NCI-H1105 (cell line): Measurements from ENCODE around the gene TPMT.
A peak's percentile ranks its signal among the peaks of the same experiment; 100 is the strongest.
"Not testable (repeated sequence)": the region's sequence is repeated elsewhere in the genome, so short reads cannot be mapped to it uniquely, and the experiment has no call there.

Source experiments
- DNase-seq: peaks from one replicate; lab custom pipeline; 2025; lab: John Stamatoyannopoulos, UW

The TPMT gene

DNA sequence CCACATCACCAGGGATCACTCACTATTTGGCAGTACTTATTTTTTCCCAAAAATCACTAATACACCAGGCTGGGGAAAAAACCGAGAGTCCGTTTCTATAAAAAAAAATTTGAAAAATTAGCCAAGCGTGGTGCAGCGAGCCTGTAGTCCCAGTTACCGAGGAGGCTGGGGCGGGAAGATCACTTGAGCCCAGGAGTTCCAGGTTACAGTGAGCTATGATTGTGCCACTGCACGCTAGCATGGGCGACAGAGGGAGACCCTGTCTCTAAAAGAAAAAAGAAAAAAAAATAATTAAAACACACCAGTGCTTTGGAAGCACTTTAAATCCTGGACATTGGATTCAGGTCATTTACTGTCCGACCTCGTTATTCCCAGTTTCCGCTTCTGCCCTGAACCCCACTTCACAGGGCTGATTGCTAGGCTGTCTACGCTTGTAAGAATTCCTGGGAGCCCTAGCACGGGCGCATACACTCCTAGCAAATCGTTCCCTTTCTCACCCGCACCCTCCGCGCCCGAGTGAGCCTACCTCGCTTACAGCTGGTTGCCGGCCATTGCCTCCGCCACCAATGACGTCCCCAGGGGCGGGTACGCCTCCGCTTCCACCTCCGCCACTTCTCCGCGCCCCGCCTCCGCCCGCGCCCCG, at the start of gene TPMT:
TPMT (minus strand) TSS at position 571 of the 643 bp plus-strand sequence. CDS start 5,950 bp downstream, outside the sequence.
- DNase-seq: peak; percentile 99

DNA sequence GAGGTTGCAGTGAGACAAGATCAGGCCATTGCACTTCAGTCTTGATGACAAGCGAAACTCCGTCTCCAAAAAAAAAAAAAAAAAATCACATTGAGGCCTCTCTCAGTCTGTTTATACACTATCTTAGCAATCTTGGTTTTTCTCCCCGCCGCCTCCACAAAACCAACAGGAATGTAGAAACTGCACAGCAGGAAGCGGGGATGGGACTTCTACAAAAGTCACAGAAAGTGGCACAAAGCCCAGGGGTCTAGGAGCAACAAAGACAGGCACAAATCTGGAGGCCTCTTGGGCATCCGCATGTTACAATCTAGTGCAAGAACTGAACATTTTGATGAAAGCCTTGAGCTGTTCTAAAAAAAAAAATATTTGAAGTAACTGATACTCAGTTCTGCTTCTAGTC, 48.9 kb upstream of the TPMT start:
- no peak for DNase-seq

DNA sequence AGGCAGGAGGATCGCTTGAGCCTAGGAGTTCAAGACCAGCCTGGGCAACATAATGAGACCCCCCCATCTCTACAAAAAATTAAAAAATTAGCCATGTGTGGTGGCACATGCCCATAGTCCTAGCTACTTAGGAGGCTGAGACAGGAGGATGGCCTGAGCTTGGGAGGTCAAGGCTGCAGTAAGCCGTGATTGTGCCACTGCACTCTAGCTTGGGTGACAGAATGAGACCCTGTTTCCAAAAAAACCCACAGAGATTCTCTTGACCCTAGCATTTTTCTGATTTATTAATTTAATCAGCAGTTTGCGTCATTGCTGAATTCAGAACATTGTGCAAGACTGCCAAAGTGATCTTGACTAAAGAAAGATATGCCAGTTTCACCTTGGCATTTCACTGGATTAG, 37.1 kb upstream of the TPMT start:
- DNase-seq: no peak

DNA sequence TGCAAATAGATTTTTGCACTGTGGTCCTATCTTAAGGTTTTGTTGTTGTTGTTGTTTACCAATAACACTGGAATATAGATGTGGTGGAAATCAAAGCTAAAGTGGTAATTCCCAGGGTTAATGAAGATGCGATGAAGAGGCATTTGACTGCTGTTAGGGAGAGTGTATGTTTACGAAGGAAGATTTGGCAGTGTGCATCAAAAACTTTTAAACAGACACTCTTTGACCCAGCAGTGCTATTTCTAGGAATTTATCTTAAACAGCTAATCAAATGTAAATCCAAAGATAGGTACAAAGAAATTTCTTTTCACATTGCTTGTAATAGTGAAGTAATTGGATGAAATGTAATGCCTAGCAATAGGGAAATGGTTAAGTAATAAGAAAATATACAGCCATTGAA, 34.3 kb upstream of the TPMT start:
- no peak for DNase-seq

DNA sequence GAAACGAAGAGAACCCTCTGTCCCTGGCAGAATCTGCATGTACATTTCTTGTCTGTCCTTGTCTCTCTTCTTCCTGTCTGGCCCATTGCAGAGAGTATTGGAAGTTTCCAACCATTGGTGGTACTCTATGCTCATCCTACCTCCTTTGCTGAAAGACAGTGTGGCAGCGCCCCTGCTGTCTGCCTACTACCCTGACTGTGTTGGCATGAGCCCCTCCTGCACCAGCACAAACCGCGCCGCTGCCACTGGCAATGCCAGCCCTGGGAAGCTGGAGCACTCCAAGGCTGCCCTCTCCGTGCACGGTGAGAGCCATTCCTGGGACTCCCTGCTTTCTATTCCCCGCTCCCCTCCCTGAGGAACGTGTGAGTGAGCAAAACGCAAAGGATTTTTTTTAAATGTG, 32.8 kb upstream of the TPMT start:
- DNase-seq: no peak

DNA sequence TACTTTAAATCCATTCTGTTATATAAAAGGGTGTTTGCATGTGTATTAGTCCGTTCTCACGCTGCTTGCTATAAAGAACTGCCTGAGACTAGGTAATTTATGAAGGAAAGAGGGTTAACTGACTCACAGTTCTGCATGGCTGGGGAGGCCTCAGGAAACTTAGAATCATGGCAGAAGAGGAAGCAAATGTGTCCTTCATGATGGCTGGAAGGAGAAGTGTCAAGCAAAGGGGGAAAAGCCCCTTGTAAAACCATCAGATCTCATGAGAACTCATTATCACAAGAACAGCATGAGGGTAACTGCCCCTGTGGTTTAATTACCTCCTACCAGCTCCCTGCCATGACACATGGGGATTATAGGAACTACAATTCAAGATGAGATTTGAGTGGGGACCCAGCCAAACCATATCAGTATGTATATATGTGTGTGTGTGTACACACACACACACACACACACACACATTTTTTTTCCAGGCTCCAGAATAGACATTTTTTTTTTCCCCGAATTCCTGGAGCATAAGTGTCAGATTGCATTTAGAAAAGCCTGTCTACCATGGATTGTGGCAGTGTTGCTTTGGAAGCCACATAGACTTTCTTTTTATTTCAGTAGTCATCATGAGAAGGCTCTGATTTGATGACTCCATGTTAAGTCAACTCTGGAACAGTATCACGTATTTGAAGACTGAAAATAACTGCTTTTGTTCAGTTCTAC, 31.8 kb upstream of the TPMT start:
- DNase-seq: no peak

DNA sequence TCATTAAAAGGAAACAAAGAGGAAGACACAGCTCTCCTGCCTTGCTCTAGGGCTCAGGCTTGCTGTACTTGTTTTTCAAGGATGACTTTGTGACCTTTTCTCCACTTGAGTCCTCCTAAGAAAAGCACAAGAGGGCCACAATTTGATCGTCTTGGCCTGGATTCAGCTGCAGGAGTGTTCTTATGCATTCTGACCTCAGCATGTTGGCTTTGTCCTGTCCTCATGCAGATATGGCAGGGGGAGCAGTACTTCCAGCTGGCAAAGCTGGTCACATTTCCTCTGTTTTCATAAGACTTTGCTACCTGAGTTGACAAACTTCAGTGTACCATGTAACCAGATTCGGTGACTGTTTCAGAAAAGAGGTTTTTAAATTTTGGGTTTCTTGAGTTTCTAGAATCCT, 31.2 kb upstream of the TPMT start:
- DNase-seq: no peak

DNA sequence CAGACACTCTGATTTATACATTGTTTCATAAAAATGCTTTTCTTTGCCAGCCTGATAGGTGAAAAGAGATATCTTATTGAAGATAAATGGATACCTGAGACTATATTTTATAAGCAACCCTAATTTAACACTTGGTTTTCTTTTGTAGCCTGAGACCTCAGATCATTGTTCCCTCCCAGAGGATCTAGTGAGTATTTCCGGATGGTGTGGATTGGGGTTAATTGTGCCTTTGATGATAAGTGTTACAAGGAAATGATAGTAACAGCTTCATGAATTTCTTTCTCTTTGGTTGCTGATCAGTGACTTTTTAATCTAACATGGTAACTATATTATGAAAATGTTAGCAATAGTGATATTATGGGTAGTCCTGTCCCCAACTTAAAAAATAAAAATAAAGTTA, 30.7 kb upstream of the TPMT start:
- no peak for DNase-seq

DNA sequence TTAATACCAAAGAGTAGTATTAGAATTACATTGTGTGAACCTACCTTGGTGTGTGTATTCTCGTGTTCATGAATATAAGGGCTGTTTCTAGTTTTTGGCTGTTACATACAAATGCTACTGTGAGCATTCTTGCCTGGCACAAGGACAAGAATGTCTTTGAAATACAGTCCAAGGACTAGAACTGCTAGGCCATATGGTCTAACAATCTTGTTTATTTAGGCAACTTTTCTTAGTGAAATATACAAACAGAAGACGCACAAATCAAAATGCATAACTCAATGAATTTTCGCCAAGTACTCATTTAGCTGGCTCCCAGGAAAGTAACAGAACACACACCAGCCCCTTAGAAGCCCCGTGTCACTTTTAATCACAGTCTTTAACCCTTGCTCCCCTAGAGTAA, 28.9 kb upstream of the TPMT start:
- no peak for DNase-seq

DNA sequence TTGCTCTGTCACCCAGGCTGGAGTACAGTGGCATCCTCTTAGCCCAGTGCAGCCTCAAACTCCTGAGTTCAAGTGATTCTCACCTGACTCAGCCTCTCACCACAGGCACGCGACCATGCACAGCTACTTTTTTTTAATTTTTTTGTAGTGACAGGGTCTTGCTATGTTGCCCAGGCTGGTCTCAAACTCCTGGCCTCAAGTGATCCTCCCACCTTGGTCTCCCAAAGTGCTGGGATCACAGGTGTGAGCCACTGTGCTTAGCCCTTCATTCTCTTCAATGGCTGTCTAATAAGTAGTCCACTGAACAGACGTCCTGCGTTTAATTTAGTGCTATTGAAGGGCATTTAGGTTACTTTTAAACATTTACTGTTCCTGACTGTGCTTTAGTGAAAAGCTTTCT, 27.7 kb upstream of the TPMT start:
- DNase-seq: no peak

DNA sequence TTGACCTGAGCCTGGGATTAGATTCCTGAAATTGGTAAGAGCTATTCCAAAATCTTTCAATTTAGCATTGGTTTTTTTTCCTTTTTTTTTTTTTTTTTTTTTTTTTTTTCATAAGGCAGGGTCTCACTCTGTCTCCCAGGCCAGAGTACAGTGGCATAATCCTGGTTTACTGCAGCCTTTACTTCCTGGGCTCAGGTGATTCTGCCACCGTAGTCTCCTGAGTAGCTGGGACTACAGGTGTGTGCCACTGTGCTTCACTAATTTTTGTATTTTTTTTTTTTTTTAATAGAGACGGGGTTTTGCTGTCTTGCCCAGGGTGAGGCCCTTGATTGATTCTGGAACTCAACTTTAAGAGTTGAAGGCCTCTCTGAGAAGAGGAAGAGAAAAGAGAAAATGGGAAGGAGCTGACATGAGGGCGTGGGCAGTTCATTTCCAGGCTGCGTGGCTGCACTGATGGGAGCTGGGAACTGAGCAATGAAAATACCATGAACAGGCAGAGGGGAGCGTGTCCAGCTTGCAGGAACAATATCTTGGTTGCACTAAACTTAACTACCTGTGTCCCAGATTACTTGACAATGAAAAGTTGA, 25.0 kb upstream of the TPMT start:
- no peak for DNase-seq

DNA sequence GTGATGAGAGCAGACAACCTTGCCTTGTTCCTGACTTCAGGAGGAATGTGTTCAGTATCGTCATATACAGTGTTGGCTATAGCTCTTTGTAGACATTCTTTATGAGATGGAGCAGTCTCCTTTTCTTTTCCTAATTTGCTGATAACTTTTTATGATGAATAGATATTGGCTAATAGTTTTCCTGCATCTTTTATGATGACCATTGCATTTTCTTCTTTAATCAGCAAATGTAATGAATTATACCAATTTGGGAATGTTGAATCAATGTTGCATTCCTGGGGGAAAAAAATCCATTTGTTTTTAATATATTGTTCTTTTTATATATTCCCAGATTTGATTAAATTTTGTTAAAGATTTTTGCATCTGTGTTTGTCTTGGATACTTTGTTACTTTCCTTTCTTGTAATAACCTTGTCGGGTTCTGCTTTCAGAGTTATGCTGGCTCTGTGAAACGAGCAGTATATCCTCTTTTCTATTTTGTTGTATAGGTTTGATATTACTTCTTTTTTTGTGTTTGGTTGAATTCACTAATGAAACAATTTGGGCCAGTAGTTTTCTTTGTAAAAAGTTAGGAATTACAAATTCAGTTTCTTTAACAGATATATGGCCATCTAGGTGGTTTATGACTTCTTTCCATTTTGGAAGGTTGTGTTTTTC, 24.2 kb upstream of the TPMT start:
- no peak for DNase-seq

DNA sequence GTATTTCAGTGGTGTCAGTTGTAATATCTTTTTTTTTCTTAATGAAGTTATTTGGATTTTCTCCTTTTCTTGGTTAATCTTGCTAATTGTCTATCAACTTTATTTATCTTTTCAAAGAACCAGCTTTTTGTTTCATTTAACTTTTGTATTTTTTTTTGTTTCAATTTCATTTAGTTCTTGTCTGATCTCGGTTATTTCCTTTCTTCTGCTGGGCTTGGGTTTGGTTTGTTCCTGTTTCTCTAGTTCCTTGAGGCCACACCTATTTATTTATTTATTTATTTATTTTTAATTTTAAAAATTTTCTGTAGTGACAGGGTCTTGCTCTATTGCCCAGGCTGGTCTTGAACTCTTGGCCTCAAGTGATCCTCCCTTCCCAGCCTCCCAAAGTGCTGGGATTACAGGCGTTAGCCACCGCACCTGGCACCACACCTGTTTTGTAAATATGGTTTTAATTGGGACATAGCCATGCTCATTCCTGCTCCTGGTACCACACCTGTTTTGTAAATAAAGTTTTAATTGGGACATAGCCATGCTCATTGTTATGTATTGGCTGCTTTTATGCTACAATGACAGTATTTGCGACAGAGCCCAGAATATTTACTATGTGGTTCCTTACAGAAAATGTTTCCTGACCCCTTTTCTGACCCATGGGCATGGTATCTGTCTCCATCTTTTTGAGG, 22.5 kb upstream of the TPMT start:
- DNase-seq: no peak

DNA sequence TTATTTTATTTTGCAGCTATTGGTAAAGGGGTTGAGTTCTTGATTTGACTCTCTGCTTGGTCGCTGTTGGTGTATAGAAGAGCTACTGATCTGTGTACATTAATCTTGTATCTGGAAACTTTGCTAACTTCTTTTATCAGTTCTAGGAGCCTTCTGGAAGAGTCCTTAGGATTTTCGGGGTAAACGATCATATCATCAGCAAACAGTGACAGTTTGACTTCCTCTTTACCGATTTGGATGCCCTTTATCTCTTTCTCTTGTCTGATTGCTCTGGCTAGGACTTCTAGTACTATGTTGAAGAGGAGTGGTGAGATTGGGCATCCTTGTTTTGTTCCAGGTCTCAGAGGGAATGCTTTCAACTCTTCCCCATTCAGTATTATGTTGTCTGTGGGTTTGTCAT, 21.3 kb upstream of the TPMT start:
- DNase-seq: not testable (repeated sequence)

DNA sequence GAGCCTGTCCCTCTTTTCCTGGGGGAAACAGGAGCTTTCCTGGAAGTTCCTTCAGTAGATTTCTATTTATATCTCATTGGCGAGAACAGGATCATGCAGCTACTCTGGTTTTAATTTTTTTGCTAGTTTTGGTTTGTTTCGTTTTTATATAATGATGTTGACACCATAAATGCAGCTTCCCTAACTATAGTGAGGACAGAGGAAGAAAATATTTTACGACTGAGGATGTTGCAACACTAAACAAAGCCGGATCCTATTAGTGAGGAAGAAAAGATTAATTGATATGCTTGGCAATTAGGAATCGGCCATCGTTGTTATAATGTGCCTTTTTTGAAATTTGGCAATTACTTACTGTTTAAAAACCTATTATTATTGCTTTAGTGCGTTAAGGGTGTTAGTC, 17.0 kb upstream of the TPMT start:
- no peak for DNase-seq

DNA sequence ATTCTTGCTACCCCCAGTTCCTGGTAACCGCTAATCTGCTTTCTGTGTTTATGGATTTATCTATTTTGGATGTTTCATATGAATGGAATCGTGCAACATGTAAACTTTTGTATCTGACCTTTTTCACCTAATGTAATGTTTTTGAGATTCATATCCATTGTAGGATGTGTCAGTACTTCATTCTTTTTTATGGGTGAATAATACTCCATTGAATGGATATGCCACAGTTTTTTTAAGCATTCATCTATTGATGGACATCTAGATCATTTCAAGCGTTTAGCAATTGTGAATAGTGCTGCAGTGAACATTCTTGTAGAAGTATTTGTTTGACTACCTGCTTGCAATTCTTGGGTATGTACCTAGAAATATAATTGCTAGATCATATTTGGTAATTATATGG, 13.4 kb upstream of the TPMT start:
- DNase-seq: no peak

DNA sequence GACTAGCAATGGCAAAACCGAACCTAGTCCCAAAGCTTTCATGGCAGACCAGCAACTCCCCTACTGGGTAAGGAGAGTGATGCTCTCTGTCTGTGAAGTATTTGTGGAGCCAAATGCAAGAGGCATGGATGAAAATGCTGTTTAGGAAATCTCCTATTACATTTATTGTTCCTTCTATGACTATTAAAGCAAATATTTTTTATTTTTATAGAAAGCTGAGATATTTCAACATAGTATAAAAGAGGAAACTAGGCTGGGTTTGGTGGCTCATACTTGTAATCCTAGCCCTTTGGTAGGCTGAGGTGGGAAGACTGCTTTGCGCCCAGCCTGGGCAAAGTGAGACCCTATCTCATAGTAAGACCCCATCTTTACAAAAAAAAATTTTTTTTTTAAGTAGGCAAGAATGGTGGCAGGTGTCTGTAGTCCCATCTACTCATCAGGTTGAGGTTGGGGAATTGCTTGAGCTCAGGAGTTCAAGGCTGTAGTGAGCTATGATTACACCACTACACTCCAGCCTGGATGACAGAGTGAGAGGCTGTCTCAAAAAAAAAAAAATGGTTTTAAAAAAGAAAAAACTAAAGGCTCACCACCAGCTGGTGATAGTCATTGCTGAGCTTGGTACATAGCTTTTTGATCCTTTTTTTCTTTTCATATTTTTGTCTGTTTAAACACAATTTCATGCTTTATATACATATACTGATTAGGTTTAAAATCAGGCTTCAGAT, 11.6 kb upstream of the TPMT start:
- DNase-seq: no peak

DNA sequence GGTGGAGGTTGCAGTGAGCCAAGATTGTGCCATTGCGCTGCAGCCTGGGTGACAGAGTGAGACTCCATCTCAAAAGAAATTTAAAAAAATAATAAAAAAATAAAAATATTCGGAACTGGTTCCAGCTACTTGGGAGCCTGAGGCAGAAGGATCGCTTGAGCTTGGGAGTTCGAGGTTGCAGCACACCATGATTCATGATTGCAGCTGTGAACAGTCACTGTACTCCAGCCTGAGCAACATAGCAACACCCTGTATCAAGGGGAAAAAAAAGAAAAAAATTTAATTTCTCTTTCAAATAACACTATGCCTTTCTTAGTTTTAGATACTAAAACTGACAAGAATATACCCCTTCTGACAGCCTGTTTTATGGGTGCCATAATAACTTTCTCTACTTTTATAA, 10.9 kb upstream of the TPMT start:
- DNase-seq: no peak

DNA sequence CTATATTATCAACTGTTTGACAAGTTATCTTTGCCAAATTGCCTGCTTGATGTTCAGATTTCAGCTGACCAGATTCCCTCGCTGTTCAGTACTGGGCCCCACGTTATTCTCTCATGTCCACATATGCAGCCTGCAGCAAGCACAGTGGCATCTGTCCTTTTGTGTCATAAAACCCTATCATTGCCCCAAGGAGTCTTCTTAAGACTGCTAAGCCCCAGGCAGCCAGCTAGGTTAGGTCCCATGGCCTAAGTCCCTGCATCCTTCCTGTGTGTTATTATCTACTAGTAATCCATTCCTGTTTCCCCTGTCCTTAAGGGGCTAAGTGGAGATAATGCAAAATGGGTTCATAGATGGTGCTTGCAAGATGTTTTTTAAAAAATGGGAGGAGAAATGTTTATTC, 7.5 kb upstream of the TPMT start:
- no peak for DNase-seq

DNA sequence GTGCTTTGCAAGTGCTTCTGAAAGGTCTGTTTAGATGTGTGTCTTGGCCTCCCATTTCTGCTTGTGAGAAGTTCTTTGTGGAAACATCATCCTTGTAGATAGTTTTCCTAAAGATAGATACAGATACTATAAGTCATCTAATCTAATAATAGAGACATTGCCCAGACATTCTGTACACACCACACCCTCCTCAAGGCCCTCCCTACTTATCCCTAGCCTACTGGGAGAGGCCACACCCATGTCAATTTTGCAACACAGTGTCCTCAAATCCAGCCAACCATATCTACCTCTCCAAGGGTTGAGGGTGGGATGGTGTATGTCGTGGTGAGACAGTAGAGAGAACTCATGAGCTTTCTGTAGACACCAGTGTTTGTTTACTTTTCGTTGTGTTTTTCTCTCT, 6.6 kb upstream of the TPMT start:
- DNase-seq: no peak

DNA sequence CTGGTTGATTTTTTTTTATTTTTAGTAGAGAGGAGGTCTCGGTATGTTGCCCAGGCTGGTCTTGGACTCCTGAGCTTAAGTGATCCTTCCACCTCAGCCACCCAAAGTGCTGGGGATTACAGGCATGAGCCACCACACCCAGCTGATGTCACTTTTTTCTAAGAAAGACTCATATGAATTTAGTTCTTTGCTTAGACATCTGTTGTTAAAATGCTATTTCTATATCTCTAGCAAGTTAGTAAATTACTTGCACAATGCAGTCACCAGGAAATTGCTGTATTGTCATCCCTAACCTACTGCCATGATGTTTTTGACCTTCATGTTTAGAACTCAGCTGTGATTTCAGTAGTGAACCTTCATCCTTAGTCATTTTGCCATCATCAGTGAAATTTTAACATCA, 6.0 kb upstream of the TPMT start:
- DNase-seq: no peak

DNA sequence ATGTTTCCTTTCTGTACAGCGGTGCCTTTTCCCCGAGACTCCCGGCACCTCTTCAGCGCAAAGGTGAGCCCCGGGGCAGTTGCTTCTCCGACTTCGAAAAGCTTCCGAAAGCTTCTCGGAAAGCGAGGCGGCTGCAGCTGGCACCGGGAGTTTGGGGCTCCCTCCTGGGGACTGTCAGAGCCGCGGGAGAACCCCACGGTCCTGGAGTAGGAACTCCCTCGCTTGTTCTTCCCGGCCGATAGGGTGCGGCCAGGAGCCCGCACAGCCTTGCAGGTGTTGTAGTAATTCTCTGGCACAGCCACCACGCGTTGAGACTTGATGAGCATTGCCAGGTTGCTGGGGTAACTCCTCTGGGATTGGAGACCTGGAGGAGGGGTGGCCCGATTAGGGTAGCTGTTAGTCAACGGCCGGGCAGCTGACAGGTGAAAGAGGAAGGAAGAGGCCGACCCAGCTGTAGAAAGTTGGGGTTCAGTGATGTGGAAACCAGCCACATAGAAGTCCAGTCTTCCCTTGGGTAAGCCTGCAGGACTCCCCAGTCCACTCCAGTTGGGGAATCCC, 1.1 kb upstream of the TPMT start:
- peak; percentile 92 for DNase-seq
